ENCODE data around the gene TINAG.

The TINAG gene

DNA sequence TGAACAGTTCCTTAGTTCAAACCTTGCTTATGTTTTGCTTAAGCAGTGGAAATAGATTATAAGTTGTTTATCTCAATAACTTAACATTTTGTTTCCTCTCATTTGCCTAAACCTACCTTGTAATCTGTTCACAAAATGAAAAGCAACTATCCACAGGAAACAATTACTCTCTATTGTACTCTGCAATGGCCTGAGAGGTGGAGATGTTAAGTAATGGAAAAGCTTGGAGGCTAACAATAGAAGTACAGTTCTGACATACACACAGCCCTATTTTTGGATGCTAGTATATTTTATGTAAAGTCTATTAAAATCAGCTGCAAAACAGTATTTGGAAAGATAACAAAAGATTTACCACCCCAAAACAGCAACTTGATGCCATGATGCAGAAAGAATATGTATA, 82.1 kb downstream of the TINAG start:
- Histone ChIP-seq H2AFZ (ENCODE audit: low read length) (no peak overlapping the region), H3K9ac (ENCODE audit: low read depth, low read length, poor library complexity) (no peak overlapping the region), H3K9me3 (replicated peaks in 1 of 2; ENCODE audit: control insufficient read depth in 2 of 2, insufficient read depth in 1 of 2, low read depth in 1 of 2, low read length in 2 of 2) (no peaks in the 10 kb centered on the region), H2AK5ac (ENCODE audit: low read depth, low read length) (no peak overlapping the region), H4K8ac (ENCODE audit: low read depth, low read length) (no peak overlapping the region), H2BK120ac (ENCODE audit: low read depth, low read length) (no peak overlapping the region), H3K23ac (ENCODE audit: low read depth, low read length, poor library complexity) (no peak overlapping the region), H3K4me3 (ENCODE audit: low read length in 2 of 2) (no peak overlapping the region), H2BK5ac (ENCODE audit: low read length) (no peak overlapping the region), H3K14ac (ENCODE audit: low read length) (no peak overlapping the region), H3K18ac (ENCODE audit: low read length) (no peak overlapping the region), H2BK12ac (ENCODE audit: low read length) (no peak overlapping the region), H3K4me2 (ENCODE audit: insufficient read depth, low read length, poor library complexity, severe bottlenecking) (no peak overlapping the region), H3K79me1 (ENCODE audit: low read depth, low read length) (peaks cover 2% of the 10 kb centered on the region), H3K27me3 (ENCODE audit: control insufficient read depth in 3 of 3, insufficient read depth in 3 of 3, low read depth in 1 of 3, low read length in 3 of 3) (no peaks in the 10 kb centered on the region), H4K91ac (ENCODE audit: low read depth, low read length, poor library complexity) (no peak overlapping the region), H3K4ac (ENCODE audit: low read length) (no peak overlapping the region), H3K36me3 (replicated peaks in 1 of 2; ENCODE audit: control insufficient read depth in 2 of 2, insufficient read depth in 2 of 2, low read length in 2 of 2) (no peaks in the 10 kb centered on the region), H3K4me1 (ENCODE audit: control insufficient read depth in 2 of 2, insufficient read depth in 1 of 2, low read depth in 1 of 2, low read length in 2 of 2) (no peaks in the 10 kb centered on the region), H2BK15ac (ENCODE audit: low read length) (no peak overlapping the region), H3K27ac (replicated peaks; ENCODE audit: low read length) (no peak overlapping the region)
- DNase-seq (ENCODE audit: low spot score): no peak

DNA sequence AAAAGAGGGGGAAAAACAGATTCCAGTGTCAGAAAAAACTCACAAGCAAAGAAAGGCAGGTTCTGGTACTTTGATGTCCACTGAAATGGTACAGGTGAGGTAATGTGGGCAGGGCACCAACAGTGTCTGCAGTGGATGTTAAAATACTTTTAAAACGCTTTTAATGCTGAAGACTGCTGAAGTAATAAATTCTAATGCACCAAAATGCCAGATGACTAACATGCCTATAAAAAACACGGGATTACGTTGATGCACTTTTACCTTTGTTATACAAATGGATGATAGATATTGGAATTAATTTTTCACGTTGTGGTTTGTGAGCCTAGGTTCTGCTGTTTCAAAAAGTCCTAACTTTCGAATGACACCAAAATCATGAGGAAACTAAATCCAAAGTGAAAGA, 83.3 kb downstream of the TINAG start:
- Histone ChIP-seq H2BK12ac (ENCODE audit: low read length) (no peak overlapping the region), H3K27me3 (ENCODE audit: control insufficient read depth in 3 of 3, insufficient read depth in 3 of 3, low read depth in 1 of 3, low read length in 3 of 3) (no peaks in the 10 kb centered on the region), H3K23ac (ENCODE audit: low read depth, low read length, poor library complexity) (no peak overlapping the region), H3K79me1 (ENCODE audit: low read depth, low read length) (peaks cover 2% of the 10 kb centered on the region), H2AK5ac (ENCODE audit: low read depth, low read length) (no peak overlapping the region), H4K8ac (ENCODE audit: low read depth, low read length) (no peak overlapping the region), H3K27ac (replicated peaks; ENCODE audit: low read length) (no peak overlapping the region), H2BK120ac (ENCODE audit: low read depth, low read length) (no peak overlapping the region), H2AFZ (ENCODE audit: low read length) (no peak overlapping the region), H3K9ac (ENCODE audit: low read depth, low read length, poor library complexity) (no peak overlapping the region), H4K91ac (ENCODE audit: low read depth, low read length, poor library complexity) (no peak overlapping the region), H2BK5ac (ENCODE audit: low read length) (no peak overlapping the region), H3K14ac (ENCODE audit: low read length) (no peak overlapping the region), H3K4me3 (ENCODE audit: low read length in 2 of 2) (no peak overlapping the region), H3K36me3 (replicated peaks in 1 of 2; ENCODE audit: control insufficient read depth in 2 of 2, insufficient read depth in 2 of 2, low read length in 2 of 2) (no peaks in the 10 kb centered on the region), H3K4me2 (ENCODE audit: insufficient read depth, low read length, poor library complexity, severe bottlenecking) (no peak overlapping the region), H3K9me3 (replicated peaks in 1 of 2; ENCODE audit: control insufficient read depth in 2 of 2, insufficient read depth in 1 of 2, low read depth in 1 of 2, low read length in 2 of 2) (no peaks in the 10 kb centered on the region), H2BK15ac (ENCODE audit: low read length) (no peak overlapping the region), H3K4me1 (ENCODE audit: control insufficient read depth in 2 of 2, insufficient read depth in 1 of 2, low read depth in 1 of 2, low read length in 2 of 2) (no peaks in the 10 kb centered on the region), H3K18ac (ENCODE audit: low read length) (no peak overlapping the region), H3K4ac (ENCODE audit: low read length) (no peak overlapping the region)
- no peak for DNase-seq (ENCODE audit: low spot score)
- no CpG with 5 or more reads among the region's 5 CpGs for WGBS, 2 donors (ENCODE audit: extremely low coverage in 2 of 2, insufficient read length in 2 of 2, insufficient replicate concordance in 1 of 2)

DNA sequence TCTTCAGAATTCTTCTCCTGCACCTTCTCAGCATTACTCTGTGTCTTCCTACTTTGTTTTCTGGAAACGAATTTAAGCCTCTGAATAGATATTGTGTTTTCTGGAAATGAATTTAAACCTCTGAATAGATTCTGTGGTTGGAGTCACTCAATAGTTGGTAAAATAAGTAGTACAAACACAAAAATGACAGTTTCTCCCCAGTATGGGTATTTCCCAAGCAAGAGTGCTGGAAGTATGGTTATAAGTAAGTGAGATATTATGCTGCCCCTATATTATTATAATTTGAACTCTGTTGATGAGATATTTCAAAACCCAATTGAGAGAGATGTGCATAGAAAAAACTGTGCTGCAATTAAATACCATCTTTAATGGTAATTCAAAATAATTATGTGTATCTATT, 94.9 kb downstream of the TINAG start:
- H3K14ac ChIP-seq (ENCODE audit: low read length): no peak overlapping the region
- no peak overlapping the region for H3K4me2 ChIP-seq (ENCODE audit: insufficient read depth, low read length, poor library complexity, severe bottlenecking)
- H3K4ac ChIP-seq (ENCODE audit: low read length): no peak overlapping the region
- DNase-seq (ENCODE audit: low spot score): no peak
- H2BK120ac ChIP-seq (ENCODE audit: low read depth, low read length): no peak overlapping the region
- no peak overlapping the region for H4K8ac ChIP-seq (ENCODE audit: low read depth, low read length)
- H3K4me1 ChIP-seq (ENCODE audit: control insufficient read depth in 2 of 2, insufficient read depth in 1 of 2, low read depth in 1 of 2, low read length in 2 of 2): no peaks in the 10 kb centered on the region
- no peak overlapping the region for H2BK5ac ChIP-seq (ENCODE audit: low read length)
- no peak overlapping the region for H3K4me3 ChIP-seq (ENCODE audit: low read length in 2 of 2)
- no peak overlapping the region for H2AFZ ChIP-seq (ENCODE audit: low read length)
- H3K79me1 ChIP-seq (ENCODE audit: low read depth, low read length): no peaks in the 10 kb centered on the region
- no peak overlapping the region for H2BK12ac ChIP-seq (ENCODE audit: low read length)
- no peak overlapping the region for H2BK15ac ChIP-seq (ENCODE audit: low read length)
- H3K23ac ChIP-seq (ENCODE audit: low read depth, low read length, poor library complexity): no peak overlapping the region
- no CpG with 5 or more reads among the region's 1 CpG for WGBS, 2 donors (ENCODE audit: extremely low coverage in 2 of 2, insufficient read length in 2 of 2, insufficient replicate concordance in 1 of 2)
- H4K91ac ChIP-seq (ENCODE audit: low read depth, low read length, poor library complexity): no peak overlapping the region
- H3K27me3 ChIP-seq (ENCODE audit: control insufficient read depth in 3 of 3, insufficient read depth in 3 of 3, low read depth in 1 of 3, low read length in 3 of 3): no peaks in the 10 kb centered on the region
- no peak overlapping the region for H3K18ac ChIP-seq (ENCODE audit: low read length)
- H3K9me3 ChIP-seq (replicated peaks in 1 of 2; ENCODE audit: control insufficient read depth in 2 of 2, insufficient read depth in 1 of 2, low read depth in 1 of 2, low read length in 2 of 2): no peaks in the 10 kb centered on the region
- no peak overlapping the region for H3K9ac ChIP-seq (ENCODE audit: low read depth, low read length, poor library complexity)
- H2AK5ac ChIP-seq (ENCODE audit: low read depth, low read length): no peak overlapping the region
- H3K27ac ChIP-seq (replicated peaks; ENCODE audit: low read length): no peak overlapping the region
- no peaks in the 10 kb centered on the region for H3K36me3 ChIP-seq (replicated peaks in 1 of 2; ENCODE audit: control insufficient read depth in 2 of 2, insufficient read depth in 2 of 2, low read length in 2 of 2)

DNA sequence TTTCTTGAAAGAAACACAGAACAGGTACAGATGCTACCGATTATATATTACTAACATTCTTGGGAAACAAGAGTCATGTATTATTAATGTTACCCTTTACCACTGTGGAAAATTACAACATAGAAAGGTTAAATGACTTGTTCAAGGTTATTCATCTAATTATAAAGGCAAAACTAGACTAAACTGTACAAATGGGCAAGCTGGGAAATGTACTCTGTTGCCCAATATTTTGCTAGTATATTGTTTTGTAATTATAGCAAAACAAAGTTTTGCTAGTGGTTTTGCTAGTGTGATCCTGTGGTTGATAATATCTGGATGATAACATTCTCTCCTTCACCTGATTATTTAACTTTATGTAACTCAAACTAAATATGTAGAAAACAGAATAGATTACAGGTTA, 96.5 kb downstream of the TINAG start:
- H3K18ac ChIP-seq (ENCODE audit: low read length): no peak overlapping the region
- H4K8ac ChIP-seq (ENCODE audit: low read depth, low read length): no peak overlapping the region

More for the DNA sequence above, 96.5 kb downstream of the TINAG start:
- H2BK15ac ChIP-seq (ENCODE audit: low read length): no peak overlapping the region
- H3K36me3 ChIP-seq (replicated peaks in 1 of 2; ENCODE audit: control insufficient read depth in 2 of 2, insufficient read depth in 2 of 2, low read length in 2 of 2): no peaks in the 10 kb centered on the region
- WGBS, 2 donors (ENCODE audit: extremely low coverage in 2 of 2, insufficient read length in 2 of 2, insufficient replicate concordance in 1 of 2): no CpG with 5 or more reads among the region's 1 CpG
- no peak overlapping the region for H2BK12ac ChIP-seq (ENCODE audit: low read length)
- H2AFZ ChIP-seq (ENCODE audit: low read length): no peak overlapping the region
- no peaks in the 10 kb centered on the region for H3K27me3 ChIP-seq (ENCODE audit: control insufficient read depth in 3 of 3, insufficient read depth in 3 of 3, low read depth in 1 of 3, low read length in 3 of 3)
- no peak overlapping the region for H2BK5ac ChIP-seq (ENCODE audit: low read length)
- H3K4ac ChIP-seq (ENCODE audit: low read length): no peak overlapping the region
- no peak overlapping the region for H3K9ac ChIP-seq (ENCODE audit: low read depth, low read length, poor library complexity)
- no peak overlapping the region for H3K4me3 ChIP-seq (ENCODE audit: low read length in 2 of 2)
- DNase-seq (ENCODE audit: low spot score): no peak
- H2AK5ac ChIP-seq (ENCODE audit: low read depth, low read length): no peak overlapping the region
- H3K27ac ChIP-seq (replicated peaks; ENCODE audit: low read length): no peak overlapping the region
- H3K23ac ChIP-seq (ENCODE audit: low read depth, low read length, poor library complexity): no peak overlapping the region
- no peaks in the 10 kb centered on the region for H3K79me1 ChIP-seq (ENCODE audit: low read depth, low read length)
- no peak overlapping the region for H3K14ac ChIP-seq (ENCODE audit: low read length)
- H3K9me3 ChIP-seq (replicated peaks in 1 of 2; ENCODE audit: control insufficient read depth in 2 of 2, insufficient read depth in 1 of 2, low read depth in 1 of 2, low read length in 2 of 2): no peaks in the 10 kb centered on the region
- H3K4me1 ChIP-seq (ENCODE audit: control insufficient read depth in 2 of 2, insufficient read depth in 1 of 2, low read depth in 1 of 2, low read length in 2 of 2): no peaks in the 10 kb centered on the region
- H4K91ac ChIP-seq (ENCODE audit: low read depth, low read length, poor library complexity): no peak overlapping the region
- no peak overlapping the region for H3K4me2 ChIP-seq (ENCODE audit: insufficient read depth, low read length, poor library complexity, severe bottlenecking)
- no peak overlapping the region for H2BK120ac ChIP-seq (ENCODE audit: low read depth, low read length)
